ENCODE results near the gene RBM33.
"Not testable (repeated sequence)": the region's sequence is repeated elsewhere in the genome, so short reads cannot be mapped to it uniquely, and the experiment has no call there.

Gene RBM33

GRCh38 chr7:155644178-155644970 is at the start of gene RBM33:
TSS of gene RBM33 (plus strand) at chr7:155644661. CDS start at chr7:155644877, 216 bp downstream.
- peak; percentile 64 to 66 for DNase-seq

GRCh38 chr7:155594961-155595366 is 49.5 kb upstream of the RBM33 start:
- no peak for DNase-seq

GRCh38 chr7:155597753-155598140 is 46.7 kb upstream of the RBM33 start:
- no peak for DNase-seq

- DNase-seq, result peak; percentile 77 to 83
Measured at GRCh38 chr7:155598810-155599210, 45.7 kb upstream of the RBM33 start.

- no peak for DNase-seq
Measured at GRCh38 chr7:155602156-155602555, 42.3 kb upstream of the RBM33 start.

GRCh38 chr7:155602750-155603149 is 41.7 kb upstream of the RBM33 start:
- DNase-seq, result no peak

GRCh38 chr7:155603205-155603857 is 41.1 kb upstream of the RBM33 start:
- DNase-seq, result no peak

GRCh38 chr7:155603858-155604503 is 40.5 kb upstream of the RBM33 start:
- no peak for DNase-seq

- DNase-seq, result no peak
Measured at GRCh38 chr7:155604504-155604997, 39.9 kb upstream of the RBM33 start.

GRCh38 chr7:155609185-155609584 is 35.3 kb upstream of the RBM33 start:
- DNase-seq, result no peak

- no peak for DNase-seq
Measured at GRCh38 chr7:155610633-155611193, 33.7 kb upstream of the RBM33 start.

- no peak for DNase-seq
Measured at GRCh38 chr7:155611808-155612447, 32.5 kb upstream of the RBM33 start.

GRCh38 chr7:155612658-155613057 is 31.8 kb upstream of the RBM33 start:
- DNase-seq, result no peak

- not testable (repeated sequence) for DNase-seq
Measured at GRCh38 chr7:155615085-155615484, 29.4 kb upstream of the RBM33 start.

- DNase-seq, result no peak
Measured at GRCh38 chr7:155618708-155619633, 25.5 kb upstream of the RBM33 start.

GRCh38 chr7:155619634-155620271 is 24.7 kb upstream of the RBM33 start:
- no peak for DNase-seq

- DNase-seq, result no peak
Measured at GRCh38 chr7:155620497-155620896, 24.0 kb upstream of the RBM33 start.

- DNase-seq, result no peak
Measured at GRCh38 chr7:155621418-155621980, 23.0 kb upstream of the RBM33 start.

- no peak for DNase-seq
Measured at GRCh38 chr7:155624412-155624811, 20.0 kb upstream of the RBM33 start.

GRCh38 chr7:155625557-155625956 is 18.9 kb upstream of the RBM33 start:
- DNase-seq, result no peak

GRCh38 chr7:155629171-155629570 is 15.3 kb upstream of the RBM33 start:
- DNase-seq, result no peak

Measured in activated CD4-positive, alpha-beta T cell treated with anti-CD3 and anti-CD28 coated beads, Interleukin-2, amount 50 U/mL, for 4 hours (primary cell).